Activated T-cell treated with anti-CD3 and anti-CD28 coated beads, Interleukin-2, amount 50 U/mL, for 72 hours (primary cell): ENCODE results near the gene S1PR5. TPM values are rescaled to one million over a fixed set of nuclear protein-coding genes. Genes with fewer than 3 reads are reported as not detected.

ENCODE experiments used
- ATAC-seq, 2 donors: fragments of 150-1000 bp; cut with Tn5 transposase; replicated peaks in 1 of 2; 2 replicates each; pipeline ENCODE4 v1.10.0; 2021; ENCODE audit warnings: moderate library complexity in 2 of 2, mild to moderate bottlenecking in 1 of 2
- DNase-seq, 2 donors: peaks; one replicate each; pipeline ENCODE4 v3.0.0; 2021 to 2022; ENCODE audit warnings: mixed read lengths in 1 of 2
- H3K27ac Mint-ChIP-seq: one replicate; pipeline ENCODE4 v1.8.0; 2022; ENCODE audit warnings: mild to moderate bottlenecking, moderate library complexity, mixed read lengths
- H3K27me3 Mint-ChIP-seq: one replicate; pipeline ENCODE4 v1.8.0; 2022; ENCODE audit warnings: low read depth, mixed read lengths
- H3K36me3 Mint-ChIP-seq, 2 donors: one replicate each; pipeline ENCODE4 v1.8.0; 2022; ENCODE audit warnings: mixed read lengths in 2 of 2, mild to moderate bottlenecking in 1 of 2; ENCODE audit not compliant: insufficient read depth in 2 of 2
- H3K4me1 Mint-ChIP-seq: one replicate; pipeline ENCODE4 v1.8.0; 2022; ENCODE audit warnings: low read depth, mixed read lengths
- H3K4me3 Mint-ChIP-seq, 2 donors: one replicate each; pipeline ENCODE4 v1.8.0; 2022; ENCODE audit warnings: mild to moderate bottlenecking in 2 of 2, mixed read lengths in 2 of 2, moderate library complexity in 2 of 2
- H3K9me3 Mint-ChIP-seq, 2 donors: one replicate each; pipeline ENCODE4 v1.8.0; 2022; ENCODE audit warnings: mixed read lengths in 2 of 2
- total RNA-seq, 2 donors: library from RNA; stranded (reverse); gene quantifications; one replicate each; pipeline ENCODE4 v1.2.3, GENCODE V29; 2022

The S1PR5 gene
- total RNA-seq, 2 donors from 2014 or later: 0.19 to 1.8 TPM

DNA sequence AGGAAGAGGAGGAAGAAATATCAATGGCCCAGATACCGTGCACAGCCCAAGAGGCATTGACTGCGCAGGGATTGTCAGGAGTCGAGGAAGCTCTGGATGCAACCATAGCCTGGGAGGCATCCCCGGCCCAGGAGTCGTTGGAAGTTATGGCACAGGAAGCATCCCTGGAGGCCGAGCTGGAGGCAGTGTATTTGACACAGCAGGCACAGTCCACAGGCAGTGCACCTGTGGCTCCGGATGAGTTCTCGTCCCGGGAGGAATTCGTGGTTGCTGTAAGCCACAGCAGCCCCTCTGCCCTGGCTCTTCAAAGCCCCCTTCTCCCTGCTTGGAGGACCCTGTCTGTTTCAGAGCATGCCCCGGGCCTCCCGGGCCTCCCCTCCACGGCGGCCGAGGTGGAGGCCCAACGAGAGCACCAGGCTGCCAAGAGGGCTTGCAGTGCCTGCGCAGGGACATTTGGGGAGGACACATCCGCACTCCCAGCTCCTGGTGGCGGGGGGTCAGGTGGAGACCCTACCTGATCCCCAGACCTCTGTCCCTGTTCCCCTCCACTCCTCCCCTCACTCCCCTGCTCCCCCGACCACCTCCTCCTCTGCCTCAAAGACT, 50.0 kb downstream of the S1PR5 start:
- DNase-seq: no peak
- no peak overlapping the region for H3K4me3 Mint-ChIP-seq
- H3K27me3 Mint-ChIP-seq: peaks cover 10% of the 10 kb centered on the region
- no peak for ATAC-seq
- H3K27ac Mint-ChIP-seq: no peak overlapping the region
- H3K4me1 Mint-ChIP-seq: peaks cover under 1% of the 10 kb centered on the region
- peaks cover 0 to 4% of the 10 kb centered on the region in 2 donors for H3K36me3 Mint-ChIP-seq
- H3K9me3 Mint-ChIP-seq: no peaks in the 10 kb centered on the region

DNA sequence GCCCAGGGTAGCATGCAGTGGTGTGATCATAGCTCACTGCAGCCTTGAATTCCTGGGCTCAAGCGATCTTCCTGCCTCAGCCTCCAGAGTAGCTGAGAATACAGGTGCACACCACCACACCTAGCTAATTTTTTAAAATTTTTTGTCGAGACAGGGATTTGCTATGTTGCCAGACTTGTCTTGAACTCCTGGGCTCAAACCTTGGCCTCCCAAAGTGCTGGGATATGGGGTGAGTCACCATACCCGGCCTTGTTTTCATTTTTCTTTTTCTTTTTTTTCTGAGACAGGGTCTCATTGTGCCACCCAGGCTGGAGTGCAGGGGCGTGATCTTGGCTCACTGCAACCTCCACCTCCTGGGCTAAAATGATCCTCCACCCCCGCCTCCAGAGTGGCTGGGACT, 52.8 kb downstream of the S1PR5 start:
- DNase-seq (no peak), ATAC-seq (no peak)
- Mint-ChIP-seq H3K4me3 (no peak overlapping the region), H3K36me3 (peaks cover 0 to 4% of the 10 kb centered on the region in 2 donors), H3K27ac (no peak overlapping the region), H3K27me3 (peaks cover 10% of the 10 kb centered on the region), H3K9me3 (no peaks in the 10 kb centered on the region), H3K4me1 (peaks cover 6% of the 10 kb centered on the region)

Other genes with a start within 250 kb of the S1PR5 start
- gene ICAM1, start 246.3 kb downstream of the S1PR5 start, total RNA-seq: 10 to 100 TPM; 20.7 to 40.1 TPM
- 1 to 10 TPM; 1.5 to 1.9 TPM for gene ICAM4, start 230.5 kb downstream of the S1PR5 start, total RNA-seq
- 1 to 10 TPM; 3.1 to 3.8 TPM for gene ICAM5, start 227.5 kb downstream of the S1PR5 start, total RNA-seq
- gene ZGLP1, start 207.6 kb downstream of the S1PR5 start, total RNA-seq: 1 to 10 TPM; 5.9 TPM
- gene FDX2, start 201.4 kb downstream of the S1PR5 start, total RNA-seq: 10 to 100 TPM; 13.0 to 16.3 TPM
- 10 to 100 TPM; 60.2 to 68.3 TPM for gene RAVER1, start 183.9 kb downstream of the S1PR5 start, total RNA-seq
- gene ICAM3, start 177.8 kb downstream of the S1PR5 start, total RNA-seq: 100 to 1,000 TPM; 163 to 183 TPM
- 100 to 1,000 TPM; 174 to 222 TPM for gene TYK2, start 136.9 kb downstream of the S1PR5 start, total RNA-seq
- 100 to 1,000 TPM; 128 to 137 TPM for gene CDC37, start 113.9 kb downstream of the S1PR5 start, total RNA-seq
- gene PDE4A, start 96.9 kb downstream of the S1PR5 start, total RNA-seq: 10 to 100 TPM; 21.8 to 36.8 TPM
- gene KEAP1, start 14.1 kb downstream of the S1PR5 start, total RNA-seq: 10 to 100 TPM; 65.2 to 70.7 TPM
- 10 to 100 TPM; 35.4 to 37.0 TPM for gene ATG4D, start 26.5 kb upstream of the S1PR5 start, total RNA-seq
- gene KRI1, start 48.6 kb upstream of the S1PR5 start, total RNA-seq: 10 to 100 TPM; 48.4 to 61.7 TPM
- 10 to 100 TPM; 69.6 to 72.8 TPM for gene CDKN2D, start 51.5 kb upstream of the S1PR5 start, total RNA-seq
- gene AP1M2, start 69.9 kb upstream of the S1PR5 start, total RNA-seq: not detected
- gene SLC44A2, start 108.1 kb upstream of the S1PR5 start, total RNA-seq: 100 to 1,000 TPM; 131 to 148 TPM
- gene ILF3, start 136.9 kb upstream of the S1PR5 start, total RNA-seq: 100 to 1,000 TPM; 297 to 311 TPM
- 10 to 100 TPM; 48.9 to 49.5 TPM for gene QTRT1, start 184.0 kb upstream of the S1PR5 start, total RNA-seq
- gene DNM2, start 200.6 kb upstream of the S1PR5 start, total RNA-seq: 100 to 1,000 TPM; 241 to 266 TPM